ENCODE results near the gene PLPP7.

PLPP7 gene

GRCh38 chr9:131282688-131283422 is 6.7 kb upstream of the PLPP7 start:
- no peak for DNase-seq

DNA sequence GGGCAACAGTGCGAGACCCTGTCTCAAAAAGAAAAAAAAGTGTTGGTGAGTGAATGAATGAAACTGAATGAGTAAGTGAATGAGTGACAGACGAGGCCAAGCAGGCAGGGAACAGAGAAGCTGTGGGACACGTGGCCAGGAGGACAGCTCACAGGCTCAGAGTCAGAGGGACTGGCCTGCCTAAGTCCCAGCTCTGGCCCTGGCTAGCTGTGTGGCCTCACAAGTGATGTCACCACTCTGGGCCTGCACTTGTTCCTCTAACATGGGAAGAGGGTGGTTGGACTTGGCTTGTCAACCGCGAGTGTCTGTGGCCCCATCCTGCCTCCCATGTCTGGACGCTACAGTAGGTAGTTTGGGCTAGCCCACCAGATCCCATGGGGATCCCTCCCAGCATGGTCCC is 4.7 kb upstream of the PLPP7 start:
- DNase-seq, result no peak

- no peak for DNase-seq
These were observed 2.2 kb upstream of the PLPP7 start for GRCh38 chr9:131287359-131287758.

GRCh38 chr9:131288217-131288616 is 1.3 kb upstream of the PLPP7 start:
- DNase-seq, result no peak

GRCh38 chr9:131290036-131290766 is 678 bp downstream of the PLPP7 start:
- no peak for DNase-seq

DNA sequence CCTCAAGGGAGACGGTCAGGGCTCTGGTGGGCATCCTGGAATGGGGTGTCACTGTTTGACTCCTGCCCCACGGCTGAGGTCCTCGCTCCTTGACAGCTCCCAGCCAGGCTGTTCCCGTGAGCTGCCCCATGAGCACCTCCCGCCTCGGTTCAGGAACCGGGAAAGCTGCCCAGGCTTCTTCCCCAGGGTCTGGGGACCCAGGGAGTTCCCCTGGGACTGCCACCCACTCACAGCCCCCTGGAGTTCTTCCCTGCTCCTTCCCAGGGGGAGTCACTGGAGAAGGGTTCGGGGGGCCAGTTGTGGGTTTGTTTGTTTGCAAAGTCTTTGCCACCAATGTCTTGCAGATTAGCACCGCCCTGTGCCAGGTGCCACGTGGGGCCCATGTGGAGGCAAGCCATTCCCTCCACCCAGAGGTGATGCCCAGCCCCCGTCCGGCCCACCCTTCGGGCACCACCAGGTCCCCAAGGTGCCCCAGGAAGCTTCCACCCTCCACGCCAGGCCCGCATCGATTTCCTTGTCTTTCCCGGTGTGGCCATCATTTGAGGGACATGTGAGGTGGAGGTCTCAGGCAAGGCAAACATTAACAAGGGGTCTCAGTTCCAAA is 1.3 kb downstream of the PLPP7 start:
- no peak for DNase-seq

- no peak for DNase-seq
These were observed 2.3 kb downstream of the PLPP7 start for GRCh38 chr9:131291795-131292315.

DNA sequence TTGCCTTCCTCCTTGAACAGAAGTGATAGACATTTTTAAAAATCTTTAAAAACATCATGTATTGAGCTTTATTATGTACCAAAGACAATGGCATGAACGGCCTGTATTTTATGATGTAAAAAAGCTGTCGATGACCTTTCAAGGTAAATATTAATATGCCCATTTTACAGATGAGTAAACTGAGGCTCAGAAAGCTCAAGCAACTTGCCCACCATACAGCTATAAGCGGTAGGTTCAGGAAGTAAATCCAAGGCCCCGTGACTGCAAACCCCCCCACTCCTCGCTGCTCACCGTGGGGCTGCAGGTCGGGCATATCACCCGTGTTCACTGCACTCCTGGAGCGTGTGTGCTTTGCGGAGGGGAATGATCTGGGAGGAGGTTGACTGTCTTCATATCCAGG is 3.4 kb downstream of the PLPP7 start:
- no peak for DNase-seq

GRCh38 chr9:131296460-131296859 is 6.9 kb downstream of the PLPP7 start:
- no peak for DNase-seq

GRCh38 chr9:131296906-131297500 is 7.5 kb downstream of the PLPP7 start:
- no peak for DNase-seq

GRCh38 chr9:131297903-131298302 is 8.4 kb downstream of the PLPP7 start:
- DNase-seq, result no peak

GRCh38 chr9:131298341-131298740 is 8.8 kb downstream of the PLPP7 start:
- no peak for DNase-seq

- no peak for DNase-seq
These were observed 9.3 kb downstream of the PLPP7 start for GRCh38 chr9:131298816-131299215.

- no peak for DNase-seq
These were observed 9.9 kb downstream of the PLPP7 start for GRCh38 chr9:131299346-131299960.

- no peak for DNase-seq
These were observed 10.4 kb downstream of the PLPP7 start for GRCh38 chr9:131299961-131300347.

DNA sequence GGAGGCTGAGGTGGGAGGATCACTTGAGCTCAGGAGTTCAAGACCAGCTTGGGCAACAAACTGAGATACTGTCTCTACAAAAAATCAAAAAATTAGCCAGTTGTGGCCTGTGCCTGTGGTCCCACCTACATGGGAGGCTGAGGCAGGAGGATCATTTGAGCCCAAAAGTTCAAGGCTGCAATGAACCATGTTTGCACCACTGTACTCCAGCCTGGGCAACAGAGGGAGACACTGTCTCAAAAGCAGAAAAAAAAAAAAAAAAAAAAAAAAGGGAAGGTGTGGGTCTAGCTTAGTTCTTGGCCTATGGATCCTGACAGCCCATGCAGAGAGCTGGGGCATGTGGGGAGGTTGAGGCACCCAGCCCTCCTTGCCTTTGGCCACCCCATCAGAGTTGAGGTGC is 10.9 kb downstream of the PLPP7 start:
- no peak for DNase-seq

- no peak for DNase-seq
These were observed 12.9 kb downstream of the PLPP7 start for GRCh38 chr9:131302244-131303075.

GRCh38 chr9:131303381-131304321 is 14.1 kb downstream of the PLPP7 start:
- DNase-seq, result no peak

- DNase-seq, result no peak
These were observed 15.3 kb downstream of the PLPP7 start for GRCh38 chr9:131304676-131305355.

DNA sequence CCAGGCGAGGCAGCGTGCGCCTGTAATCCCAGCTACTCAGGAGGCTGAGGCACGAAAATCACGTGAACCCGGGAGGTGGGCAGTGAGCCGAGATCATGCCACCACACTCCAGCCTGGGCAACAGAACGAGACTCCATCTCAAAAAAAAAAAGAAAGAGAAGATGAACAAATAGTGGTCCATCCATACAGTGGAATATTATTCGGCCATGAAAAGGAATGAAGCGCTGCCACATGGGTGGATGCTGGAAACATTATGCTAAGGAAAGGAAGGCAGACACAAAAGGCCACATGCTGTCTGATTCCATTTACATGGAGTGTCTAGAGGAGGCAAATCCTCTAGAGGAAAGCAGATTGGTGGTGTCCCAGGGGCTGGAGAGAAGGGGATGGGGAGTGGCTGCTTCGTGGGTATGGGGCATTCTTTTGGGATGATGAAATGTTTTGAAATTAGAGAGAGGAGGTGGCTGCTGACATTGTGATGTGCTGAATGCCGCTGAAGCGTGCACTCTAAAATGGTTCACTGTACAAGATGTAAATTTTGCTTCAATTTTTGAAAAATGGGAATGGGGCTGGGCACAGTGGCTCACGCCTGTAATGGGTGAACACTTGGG is 17.0 kb downstream of the PLPP7 start:
- DNase-seq, result no peak

All from NCI-H1694 treated with DMSO at 0.1 percent for 48 hours (cell line).